Memory B cell (primary cell): ENCODE data around the gene DUSP8.
"Not testable (repeated sequence)": the region's sequence is repeated elsewhere in the genome, so short reads cannot be mapped to it uniquely, and the experiment has no call there.

Experiments
- ATAC-seq: fragments of 150-1000 bp; cut with Tn5 transposase; 2 replicates; pipeline ENCODE4 v1.10.0; 2021; ENCODE audit warnings: low read depth, mild to moderate bottlenecking, moderate library complexity
- DNase-seq, 2 donors: peaks; one replicate each; pipeline ENCODE4 v3.0.0; 2022; ENCODE audit warnings: low spot score in 2 of 2
- H3K27ac Mint-ChIP-seq: one replicate; pipeline ENCODE4 v1.8.0; 2022; ENCODE audit warnings: mild to moderate bottlenecking, moderate library complexity, mixed read lengths
- H3K27me3 Mint-ChIP-seq: one replicate; pipeline ENCODE4 v1.8.0; 2022; ENCODE audit warnings: mixed read lengths
- H3K36me3 Mint-ChIP-seq: one replicate; pipeline ENCODE4 v1.8.0; 2022; ENCODE audit warnings: mild to moderate bottlenecking, mixed read lengths
- H3K4me1 Mint-ChIP-seq: one replicate; pipeline ENCODE4 v1.8.0; 2022; ENCODE audit warnings: mixed read lengths
- H3K4me3 Mint-ChIP-seq: one replicate; pipeline ENCODE4 v1.8.0; 2022; ENCODE audit warnings: mild to moderate bottlenecking, moderate library complexity, mixed read lengths
- H3K9me3 Mint-ChIP-seq: one replicate; pipeline ENCODE4 v1.8.0; 2022; ENCODE audit warnings: mixed read lengths

The DUSP8 gene

GRCh38 chr11:1510351-1510750, 61.7 kb downstream of the DUSP8 start:
- ATAC-seq, H3K36me3 Mint-ChIP-seq, H3K27me3 Mint-ChIP-seq, H3K4me3 Mint-ChIP-seq, H3K27ac Mint-ChIP-seq, DNase-seq, H3K9me3 Mint-ChIP-seq: not testable (repeated sequence)
- peaks cover 41% of the 10 kb centered on the region for H3K4me1 Mint-ChIP-seq

DNA sequence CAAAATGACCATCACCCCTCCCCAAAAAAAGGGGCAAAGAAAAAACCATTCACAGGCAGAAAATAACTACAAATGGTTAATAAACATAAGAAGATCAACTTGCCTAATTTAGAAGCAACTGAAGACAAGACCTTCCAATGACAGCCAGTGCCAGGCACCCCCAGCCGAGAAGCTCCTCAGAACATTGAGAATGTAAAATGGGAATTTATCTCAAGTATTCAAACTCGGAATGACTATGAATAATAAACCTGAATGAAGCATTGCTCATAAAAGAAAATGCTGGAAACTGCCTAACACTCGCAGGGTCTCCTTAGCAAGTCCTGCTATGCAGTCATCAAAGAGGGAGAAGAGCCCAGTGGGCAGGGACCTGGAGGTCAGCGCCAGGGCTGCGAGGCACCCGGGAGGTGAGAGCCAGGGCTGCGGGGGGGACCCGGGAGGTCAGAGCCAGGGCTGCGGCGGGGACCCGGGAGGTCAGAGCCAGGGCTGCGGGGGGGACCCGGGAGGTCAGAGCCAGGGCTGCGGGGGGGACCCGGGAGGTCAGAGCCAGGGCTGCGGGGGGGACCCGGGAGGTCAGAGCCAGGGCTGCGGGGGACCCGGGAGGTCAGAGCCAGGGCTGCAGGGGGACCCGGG, 62.3 kb downstream of the DUSP8 start:
- no peak for ATAC-seq
- Mint-ChIP-seq H3K27me3 (no peaks in the 10 kb centered on the region), H3K4me1 (peaks cover 40% of the 10 kb centered on the region), H3K27ac (peak overlapping the region; percentile 20), H3K4me3 (no peak overlapping the region), H3K36me3 (peaks cover 8% of the 10 kb centered on the region), H3K9me3 (no peaks in the 10 kb centered on the region)
- DNase-seq = no peak

DNA sequence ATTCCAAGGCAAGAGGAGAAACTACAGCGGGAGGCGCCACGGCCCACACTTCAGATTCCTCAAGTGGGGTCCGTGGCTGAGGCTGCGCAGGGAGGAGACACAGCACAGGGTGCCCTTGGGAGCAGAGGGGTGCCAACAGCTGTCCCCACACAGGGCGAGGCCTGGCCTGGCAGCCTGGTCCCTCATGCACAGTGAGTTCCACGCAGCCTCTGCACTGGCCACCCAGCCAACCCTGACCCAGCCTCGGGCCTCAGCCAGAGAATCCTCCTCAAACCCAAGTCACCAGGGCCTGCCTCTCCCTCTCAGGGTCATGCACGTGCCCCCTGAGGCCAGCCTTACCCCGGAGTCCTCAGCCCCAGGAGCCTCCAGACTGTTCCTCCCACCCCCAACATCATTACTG, 63.1 kb downstream of the DUSP8 start:
- peaks cover 35% of the 10 kb centered on the region for H3K4me1 Mint-ChIP-seq
- no peaks in the 10 kb centered on the region for H3K9me3 Mint-ChIP-seq
- DNase-seq (no peak), ATAC-seq (no peak)
- no peak overlapping the region for H3K4me3 Mint-ChIP-seq
- H3K36me3 Mint-ChIP-seq = peaks cover 7% of the 10 kb centered on the region
- H3K27me3 Mint-ChIP-seq = no peaks in the 10 kb centered on the region
- peak overlapping the region; percentile 20 for H3K27ac Mint-ChIP-seq

DNA sequence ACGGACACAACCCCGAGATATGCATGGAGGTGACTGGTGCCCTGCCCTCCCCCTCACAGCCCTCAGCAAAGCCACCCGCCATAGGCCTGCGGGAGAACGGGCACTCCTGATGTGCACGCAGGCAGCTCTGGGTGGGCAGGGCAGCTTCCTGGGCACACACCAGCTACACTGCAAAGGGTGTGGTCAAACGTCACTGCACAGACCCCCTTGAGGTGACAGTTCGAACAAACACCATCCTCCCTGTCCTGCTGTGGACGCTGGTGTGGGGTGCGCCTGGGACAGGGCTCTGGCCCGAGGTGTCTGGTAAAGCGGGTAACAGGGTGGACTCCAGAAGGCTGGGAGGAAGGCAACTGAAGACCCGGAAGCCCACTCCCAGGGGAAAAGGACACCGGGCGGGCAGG, 63.6 kb downstream of the DUSP8 start:
- Mint-ChIP-seq H3K36me3 (peaks cover 5% of the 10 kb centered on the region), H3K4me1 (peaks cover 33% of the 10 kb centered on the region), H3K9me3 (no peaks in the 10 kb centered on the region), H3K27me3 (no peaks in the 10 kb centered on the region), H3K27ac (no peak overlapping the region), H3K4me3 (no peak overlapping the region)
- ATAC-seq = no peak
- no peak for DNase-seq

DNA sequence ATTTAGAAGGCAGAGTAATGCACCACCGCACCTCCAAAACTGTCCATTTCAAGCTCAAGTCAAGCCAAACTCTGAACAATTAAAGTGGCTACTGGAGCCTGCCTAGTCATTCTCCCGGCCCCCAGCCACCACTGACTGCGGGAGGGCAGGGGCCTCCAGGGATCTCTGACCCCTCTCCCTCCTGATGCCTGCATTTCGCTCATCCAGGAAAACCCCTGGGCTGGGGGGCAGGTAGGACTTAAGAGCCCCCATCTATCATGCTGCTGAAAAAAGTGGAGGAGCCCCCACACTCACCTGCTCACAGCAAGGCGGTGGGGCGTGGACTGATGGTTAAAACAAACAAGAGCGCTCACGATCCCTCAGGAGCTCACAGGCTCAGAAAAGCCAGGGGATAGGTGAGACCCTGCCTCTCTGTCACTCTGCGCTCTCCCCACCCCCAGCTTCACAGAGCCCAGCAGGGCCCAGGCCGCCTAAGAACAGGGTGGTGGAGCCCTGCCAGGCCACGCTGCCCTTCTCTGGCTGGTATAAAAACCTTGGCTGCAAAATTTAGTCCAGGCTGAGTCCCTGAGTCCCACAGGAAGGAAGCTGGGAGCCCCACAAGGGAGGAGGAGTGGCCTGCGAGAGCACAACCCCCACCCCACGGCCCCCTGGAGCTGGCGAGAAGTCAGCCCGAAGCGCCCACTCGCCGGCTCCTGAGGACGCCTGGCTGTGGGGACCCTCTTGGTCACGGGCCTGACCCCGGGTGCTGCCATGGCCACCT, 64.5 kb downstream of the DUSP8 start:
- no peak overlapping the region for H3K4me3 Mint-ChIP-seq
- no peak overlapping the region for H3K27ac Mint-ChIP-seq
- no peaks in the 10 kb centered on the region for H3K9me3 Mint-ChIP-seq

GRCh38 chr11:1506981-1507380, 65.1 kb downstream of the DUSP8 start:
- H3K36me3 Mint-ChIP-seq = no peaks in the 10 kb centered on the region
- H3K4me1 Mint-ChIP-seq = peaks cover 26% of the 10 kb centered on the region
- no peaks in the 10 kb centered on the region for H3K27me3 Mint-ChIP-seq
- H3K9me3 Mint-ChIP-seq = no peaks in the 10 kb centered on the region
- peak overlapping the region; percentile 68 for H3K27ac Mint-ChIP-seq
- ATAC-seq = no peak
- no peak overlapping the region for H3K4me3 Mint-ChIP-seq
- DNase-seq = no peak

More for the DNA sequence above, 64.5 kb downstream of the DUSP8 start:
- H3K4me1 Mint-ChIP-seq = peaks cover 30% of the 10 kb centered on the region
- ATAC-seq (no peak), DNase-seq (no peak)
- no peaks in the 10 kb centered on the region for H3K27me3 Mint-ChIP-seq
- peaks cover 1% of the 10 kb centered on the region for H3K36me3 Mint-ChIP-seq

GRCh38 chr11:1505480-1505879, 66.6 kb downstream of the DUSP8 start:
- H3K4me1 Mint-ChIP-seq = peaks cover 31% of the 10 kb centered on the region
- DNase-seq = no peak
- no peak overlapping the region for H3K27ac Mint-ChIP-seq
- no peaks in the 10 kb centered on the region for H3K27me3 Mint-ChIP-seq
- H3K9me3 Mint-ChIP-seq = no peaks in the 10 kb centered on the region
- no peak overlapping the region for H3K4me3 Mint-ChIP-seq
- ATAC-seq = no peak
- peaks cover 8% of the 10 kb centered on the region for H3K36me3 Mint-ChIP-seq

DNA sequence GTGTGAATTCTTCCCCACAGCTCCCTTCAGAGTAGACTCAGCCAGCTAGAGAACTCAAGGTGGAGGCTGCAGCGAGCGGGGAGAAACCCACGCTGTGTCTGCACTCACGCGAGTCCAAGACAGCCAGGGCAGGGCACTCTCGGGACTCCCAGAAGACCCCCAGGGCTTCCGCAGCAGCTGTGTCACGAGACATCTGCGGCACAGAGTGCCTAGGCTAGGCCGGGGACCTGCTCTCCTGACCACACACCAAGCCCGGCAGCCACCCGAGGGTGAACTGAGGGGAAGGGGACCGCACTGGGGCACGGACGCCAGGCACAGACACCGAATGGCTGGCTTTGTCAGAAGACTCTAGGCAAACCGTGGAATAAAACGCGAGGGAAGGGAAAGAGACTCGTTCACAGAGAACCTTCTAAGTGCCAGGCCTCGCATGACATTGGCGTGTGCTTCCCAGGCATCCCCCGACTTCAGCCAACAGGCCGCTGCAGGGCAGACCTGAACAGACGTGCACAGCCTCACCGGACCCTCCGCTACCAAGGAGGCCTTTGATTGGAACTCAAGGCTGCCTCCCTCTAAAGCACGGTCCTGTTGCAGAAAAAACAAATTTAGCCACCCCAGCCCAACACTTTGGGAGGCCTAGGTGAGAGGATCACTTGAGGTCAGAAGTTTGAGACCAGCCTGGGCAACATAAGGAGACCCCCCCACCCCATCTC, 67.3 kb downstream of the DUSP8 start:
- no peaks in the 10 kb centered on the region for H3K9me3 Mint-ChIP-seq
- DNase-seq (no peak), ATAC-seq (no peak)
- H3K4me3 Mint-ChIP-seq = no peak overlapping the region
- peaks cover 13% of the 10 kb centered on the region for H3K36me3 Mint-ChIP-seq
- H3K27ac Mint-ChIP-seq = no peak overlapping the region
- H3K27me3 Mint-ChIP-seq = no peaks in the 10 kb centered on the region
- H3K4me1 Mint-ChIP-seq = peaks cover 32% of the 10 kb centered on the region

- no peaks in the 10 kb centered on the region for H3K9me3 Mint-ChIP-seq
- H3K27me3 Mint-ChIP-seq = no peaks in the 10 kb centered on the region
- ATAC-seq (no peak), DNase-seq (no peak)
- H3K4me3 Mint-ChIP-seq = no peak overlapping the region
- H3K36me3 Mint-ChIP-seq = peaks cover 15% of the 10 kb centered on the region
- H3K4me1 Mint-ChIP-seq = peaks cover 28% of the 10 kb centered on the region
- H3K27ac Mint-ChIP-seq = no peak overlapping the region
These were observed 67.9 kb downstream of the DUSP8 start for GRCh38 chr11:1504138-1504537.
